ENCODE data around the gene MYLK.

GRCh38 chr3:123648696-123649405 lies 235.3 kb downstream of the MYLK start:
- TF ChIP-seq CTCF (IDR thresholded peaks at IDR 0.05) (no peak), POLR2A (IDR thresholded peaks at IDR 0.05) (no peak)

Measured in lower leg skin (tissue), 3 donors.